Breast epithelium (tissue), 3 donors: ENCODE data around the gene RNF34.

Experiments
- CTCF ChIP-seq, 3 donors: fragments of 450-650 bp; IDR thresholded peaks; one replicate each; pipeline ENCODE4 v1.5.1; 2016 to 2017; ENCODE audit warnings: antibody characterized with exemption in 3 of 3, mild to moderate bottlenecking in 3 of 3, moderate library complexity in 3 of 3
- POLR2A ChIP-seq: fragments of 450-650 bp; IDR thresholded peaks from one replicate; pipeline ENCODE4 v1.6.1; 2016; ENCODE audit warnings: antibody characterized with exemption, mild to moderate bottlenecking, moderate library complexity
- POLR2AphosphoS5 ChIP-seq, 3 donors: sonication (generic); formaldehyde crosslinking; IDR thresholded peaks; one replicate each; pipeline ENCODE4 v1.6.1; 2017; ENCODE audit warnings: antibody characterized with exemption in 3 of 3

GRCh38 chr12:121352682-121353018 is 47.3 kb upstream of the RNF34 start:
- TF ChIP-seq CTCF (IDR thresholded peaks at IDR 0.05) (no peak), POLR2AphosphoS5 (IDR thresholded peaks at IDR 0.05) (no peak), POLR2A (no peak)
